K562 (cell line): Measurements from ENCODE around the gene DTYMK. TPM values are rescaled to one million over a fixed set of nuclear protein-coding genes. Genes with fewer than 3 reads are reported as not detected.

Experiments used
- ATAC-seq: fragments of 200-7000 bp; cut with Tn5 transposase; 3 replicates; pipeline ENCODE4 v1.9.1; 2020; ENCODE audit warnings: moderate library complexity
- BruUV-seq: library from RNA; stranded (reverse); fragments of 400-500 nt; replicated peaks from 2 replicates; lab custom pipeline; 2021; lab: Mats Ljungman, UMichigan
- CTCF ChIA-PET: fragments of 300-600 bp; formaldehyde crosslinking; extraction: SDS; loops from one replicate; lab custom pipeline; 2021; ENCODE audit warnings: low intra/inter-chr PET ratio; lab: Yijun Ruan, JAX
- POLR2A ChIA-PET: fragments of 300-600, 350-650 bp; sonication (Branson Sonifier 250); formaldehyde crosslinking; extraction: SDS; loops from one replicate; lab custom pipeline; 2021; ENCODE audit warnings: antibody characterized with exemption, inconsistent platforms; lab: Yijun Ruan, JAX
- DNase-seq, 4 experiments: peaks; one replicate each; pipeline versions ENCODE4 v3.0.0 to v3.0.0-alpha.2; 2011 to 2018; ENCODE audit warnings: low spot score in 3 of 4, mixed read lengths in 3 of 4; ENCODE audit errors: extremely low read depth in 1 of 4
- FAIRE-seq: peaks from 2 replicates; lab custom pipeline; 2011; peaks lifted over from hg19 to GRCh38; lab: Jason Lieb, UNC
- H2AFZ ChIP-seq: 2 replicates; pipeline ENCODE4 v1.6.0; 2011; ENCODE audit warnings: low read depth, low read length, control low read depth, inconsistent platforms
- H3K27ac ChIP-seq: fragments of 200-600 bp; 3 replicates; pipeline ENCODE4 v1.8.0; 2011; ENCODE audit warnings: low read depth, mild to moderate bottlenecking, control low read depth, inconsistent platforms, low read length, moderate library complexity, mixed read lengths; ENCODE audit errors: extremely low read depth
- H3K27me3 ChIP-seq, 2 experiments: fragments of 300-600 bp in 1 of 2; 2 replicates in 1 of 2; 3 replicates in 1 of 2; pipeline versions ENCODE4 v1.6.0 to v1.8.0; 2011; ENCODE audit warnings: inconsistent platforms in 2 of 2, low read length in 2 of 2, mild to moderate bottlenecking in 1 of 2, mixed read lengths in 1 of 2, moderate library complexity in 1 of 2; ENCODE audit not compliant: control insufficient read depth in 2 of 2, insufficient read depth in 2 of 2
- H3K36me3 ChIP-seq: fragments of 300-600 bp; 3 replicates; pipeline ENCODE4 v1.8.0; 2011; ENCODE audit warnings: mild to moderate bottlenecking, low read length, inconsistent platforms; ENCODE audit not compliant: control insufficient read depth, insufficient read depth
- H3K4me1 ChIP-seq, 2 experiments: fragments of 200-600 bp in 1 of 2; replicated peaks in 1 of 2; 2 replicates in 1 of 2; 3 replicates in 1 of 2; pipeline versions ENCODE4 v1.5.1 to v1.8.0; 2011; ENCODE audit warnings: inconsistent platforms in 2 of 2, low read length in 2 of 2, mild to moderate bottlenecking in 1 of 2, mixed read lengths in 1 of 2, moderate library complexity in 1 of 2; ENCODE audit not compliant: control insufficient read depth in 2 of 2, insufficient read depth in 2 of 2
- H3K4me2 ChIP-seq: 2 replicates; pipeline ENCODE4 v1.6.1; 2011; ENCODE audit warnings: low read length, control low read depth, inconsistent platforms, mixed read lengths; ENCODE audit not compliant: insufficient read depth
- H3K4me3 ChIP-seq: fragments of 200-600 bp; sonication (generic), shearing (Covaris generic); 2 replicates; pipeline ENCODE4 v1.5.1; 2016; ENCODE audit warnings: control low read depth, inconsistent platforms
- H3K79me2 ChIP-seq: fragments of 200-600 bp; 3 replicates; pipeline ENCODE4 v1.8.0; 2011; ENCODE audit warnings: low read length, inconsistent platforms; ENCODE audit not compliant: control insufficient read depth, insufficient read depth
- H3K9ac ChIP-seq, 2 experiments: 2 replicates each; pipeline versions ENCODE4 v1.6.0 to v1.6.1; 2011; ENCODE audit warnings: low read depth in 2 of 2, low read length in 2 of 2, control low read depth in 1 of 2, inconsistent platforms in 1 of 2, mild to moderate bottlenecking in 1 of 2, mixed read lengths in 1 of 2; ENCODE audit not compliant: insufficient read depth in 1 of 2
- H3K9me1 ChIP-seq: one replicate; pipeline ENCODE4 v1.6.0; 2011; ENCODE audit warnings: inconsistent platforms, mild to moderate bottlenecking, low read length, moderate library complexity; ENCODE audit not compliant: control insufficient read depth, insufficient read depth
- H3K9me3 ChIP-seq: replicated peaks from 2 replicates; pipeline ENCODE4 v1.5.1; 2011; ENCODE audit warnings: low read depth, low read length, inconsistent platforms; ENCODE audit not compliant: control insufficient read depth, insufficient read depth
- H4K20me1 ChIP-seq: replicated peaks from 2 replicates; pipeline ENCODE4 v1.6.1; 2011; ENCODE audit warnings: low read length, inconsistent platforms, mixed read lengths; ENCODE audit not compliant: control insufficient read depth, insufficient read depth
- BCOR ChIP-seq: fragments of 450-650 bp; IDR thresholded peaks from 2 replicates; pipeline ENCODE4 v1.6.1; 2016
- CBX8 ChIP-seq: fragments of 200-600 bp; sonication (generic); IDR thresholded peaks from 2 replicates; pipeline ENCODE4 v1.6.1; 2012; ENCODE audit warnings: borderline replicate concordance, mixed run types, low read depth, mild to moderate bottlenecking, moderate library complexity, mixed read lengths, low read length, control low read depth, inconsistent platforms; ENCODE audit not compliant: poor library complexity, severe bottlenecking; ENCODE audit errors: extremely low read depth
- GATAD2A ChIP-seq: fragments of 450-650 bp; IDR thresholded peaks from 2 replicates; pipeline ENCODE4 v1.6.1; 2017
- NCOA1 ChIP-seq: fragments of 450-650 bp; IDR thresholded peaks from 2 replicates; pipeline ENCODE4 v1.6.1; 2016; ENCODE audit warnings: low read depth
- SMARCB1 ChIP-seq: IDR thresholded peaks from 2 replicates; pipeline ENCODE4 v1.6.1; 2011; ENCODE audit warnings: improper control_type of control experiment, low read depth; ENCODE audit not compliant: insufficient read length
- SREBF2 ChIP-seq: sonication (generic); formaldehyde crosslinking; IDR thresholded peaks from 2 replicates; pipeline ENCODE4 v1.4.0; 2020; ENCODE audit warnings: mild to moderate bottlenecking, missing genetic modification reagents
- XRCC5 ChIP-seq: fragments of 200-400 bp; formaldehyde crosslinking; IDR thresholded peaks from 2 replicates; pipeline ENCODE4 v1.6.1; 2017; ENCODE audit warnings: low read depth, mild to moderate bottlenecking, low read length
- ZKSCAN8 ChIP-seq: fragments of 200-800 bp; sonication (Bioruptor generic); IDR thresholded peaks from 2 replicates; pipeline ENCODE4 v1.6.1; 2016; ENCODE audit warnings: missing genetic modification characterization, missing compliant biosample characterization
- ZNF3 ChIP-seq: fragments of 250-450 bp; sonication (Bioruptor Pico); IDR thresholded peaks from 2 replicates; pipeline ENCODE4 v1.5.0; 2021; ENCODE audit warnings: mild to moderate bottlenecking, moderate library complexity
- ZNF668 ChIP-seq: fragments of 250-450 bp; sonication (Bioruptor Pico); IDR thresholded peaks from 2 replicates; pipeline ENCODE4 v1.8.0; 2022; ENCODE audit warnings: mild to moderate bottlenecking, inconsistent platforms
- WGBS: fragments of 100-300 bp; shearing (Covaris generic); methylation state at CpG from one replicate; pipeline ENCODE4 v1.1.6; 2016; ENCODE audit warnings: low coverage, mixed read lengths; ENCODE audit not compliant: insufficient coverage; ENCODE audit errors: missing lambda C conversion rate; 5-methylcytosine and 5-hydroxymethylcytosine counted together
- in situ Hi-C: fragments of 300-500 bp; cut with MboI; formaldehyde crosslinking; loops from 4 replicates; pipeline ENCODE4 v1.15.0; 2018; ENCODE audit warnings: inconsistent platforms, mixed read lengths
- intact Hi-C: fragments of 100-400 bp; cut with micrococcal nuclease; formaldehyde crosslinking; loops from 2 replicates; pipeline ENCODE4 v1.14.2; 2022
- polyA plus RNA-seq, 8 experiments: library from polyadenylated mRNA; depleted of rRNA in 4 of 8; stranded (reverse) in 5 of 8; unstranded in 3 of 8; fragments of >200 nt; fragmentation: Nextera tagmentation in 2 of 8; fragmentation: Illumina TruSeq in 1 of 8; extraction: Ambion mirVana in 2 of 8; extraction: Trizol in 1 of 8; gene quantifications; 2 replicates each; pipeline versions ENCODE4 v1.2.1 to v1.2.3, GENCODE V29; 2011 to 2014; ENCODE audit warnings: inconsistent platforms in 1 of 8, missing spikeins in 1 of 8
- total RNA-seq, 7 experiments: library from RNA; depleted of rRNA in 6 of 7; stranded (reverse); fragments of >200 nt in 6 of 7; fragmentation: Illumina TruSeq in 2 of 7; extraction: Trizol in 2 of 7; gene quantifications; 2 replicates each; pipeline versions ENCODE4 v1.2.1 to v1.2.3, GENCODE V29; 2011 to 2021; ENCODE audit warnings: low replicate concordance in 1 of 7
- TF ChIP-seq, protein P1 (sequence below): sonication (generic); formaldehyde crosslinking; IDR thresholded peaks from 2 replicates; pipeline ENCODE4 v1.8.1; 2023; ENCODE audit warnings: mild to moderate bottlenecking, missing genetic modification reagents
- TF ChIP-seq, protein P2 (sequence below): IDR thresholded peaks from 2 replicates; pipeline ENCODE4 v1.6.1; 2016; ENCODE audit warnings: missing genetic modification characterization, missing compliant biosample characterization
- TF ChIP-seq, protein P3 (sequence below), 2 experiments: fragments of 150-350 bp in 1 of 2; IDR thresholded peaks; 2 replicates each; pipeline ENCODE4 v1.6.1; 2012 to 2016; ENCODE audit warnings: low read depth in 2 of 2, low read length in 2 of 2, mild to moderate bottlenecking in 1 of 2, moderate library complexity in 1 of 2
- TF ChIP-seq, protein P4 (sequence below), 2 experiments: fragments of 450-650 bp; conservative IDR thresholded peaks; 2 replicates each; pipeline ENCODE4 v1.6.1; 2017; ENCODE audit warnings: mild to moderate bottlenecking in 2 of 2, moderate library complexity in 2 of 2

DTYMK gene
- total and polyA plus RNA-seq, 9 of the 15 experiments (the other 6 are each of a cell fraction or from before 2014, with no cell fraction given): 8.2 to 85.0 (median 47.9) TPM

DNA sequence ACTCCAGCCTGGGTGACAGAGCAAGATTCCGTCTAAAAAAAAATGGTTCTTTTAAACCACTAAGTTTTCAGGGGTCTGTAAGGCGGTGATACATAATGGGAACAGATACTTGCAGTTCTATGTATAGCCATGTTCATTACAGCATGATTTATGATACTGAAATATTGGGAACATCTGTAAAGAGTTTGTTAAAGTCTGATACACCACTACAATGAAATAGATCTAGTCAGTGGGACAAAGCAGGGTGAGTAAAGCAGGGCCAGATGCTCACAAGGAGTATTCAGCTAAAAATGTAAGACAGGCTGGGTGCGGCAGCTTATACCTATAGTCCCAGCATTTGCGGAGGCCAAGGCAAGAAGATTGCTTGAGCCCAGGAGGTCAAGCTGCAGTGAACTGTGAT is 9.0 kb upstream of the DTYMK start:
- no peaks in the 10 kb centered on the region for H3K9me3 ChIP-seq
- no peaks in the 10 kb centered on the region for H3K27me3 ChIP-seq
- peaks cover 14% of the 10 kb centered on the region; the same call in 1 of the 3 replicates for H3K36me3 ChIP-seq
- ATAC-seq: no peak
- in situ Hi-C loops: no loop called here
- H2AFZ ChIP-seq: no peak overlapping the region
- no peak for FAIRE-seq
- peaks cover 0 to 4% of the 10 kb centered on the region in 2 experiments; a peak in 2 of 5 replicates for H3K4me1 ChIP-seq
- DNase-seq: no peak
- ChIA-PET CTCF (no interaction called here), POLR2A (interaction anchor here (0.7 kb wide), 1 partner anchor 9 kb away, joined by 3 read pairs; the partner anchor contains the start of gene DTYMK)
- no peak overlapping the region for H3K27ac ChIP-seq
- H4K20me1 ChIP-seq: no peaks in the 10 kb centered on the region
- no peaks in the 10 kb centered on the region for H3K9me1 ChIP-seq
- H3K79me2 ChIP-seq: peaks cover 4% of the 10 kb centered on the region; the same call in 2 of the 3 replicates
- WGBS: 93% methylated on average over 4 of the region's 4 CpGs
- H3K4me2 ChIP-seq: no peak overlapping the region
- no peak overlapping the region for H3K4me3 ChIP-seq
- intact Hi-C loops: no loop called here
- no peak overlapping the region for H3K9ac ChIP-seq
- BruUV-seq: no TSS peak
- TF ChIP-seq, protein P1, sequence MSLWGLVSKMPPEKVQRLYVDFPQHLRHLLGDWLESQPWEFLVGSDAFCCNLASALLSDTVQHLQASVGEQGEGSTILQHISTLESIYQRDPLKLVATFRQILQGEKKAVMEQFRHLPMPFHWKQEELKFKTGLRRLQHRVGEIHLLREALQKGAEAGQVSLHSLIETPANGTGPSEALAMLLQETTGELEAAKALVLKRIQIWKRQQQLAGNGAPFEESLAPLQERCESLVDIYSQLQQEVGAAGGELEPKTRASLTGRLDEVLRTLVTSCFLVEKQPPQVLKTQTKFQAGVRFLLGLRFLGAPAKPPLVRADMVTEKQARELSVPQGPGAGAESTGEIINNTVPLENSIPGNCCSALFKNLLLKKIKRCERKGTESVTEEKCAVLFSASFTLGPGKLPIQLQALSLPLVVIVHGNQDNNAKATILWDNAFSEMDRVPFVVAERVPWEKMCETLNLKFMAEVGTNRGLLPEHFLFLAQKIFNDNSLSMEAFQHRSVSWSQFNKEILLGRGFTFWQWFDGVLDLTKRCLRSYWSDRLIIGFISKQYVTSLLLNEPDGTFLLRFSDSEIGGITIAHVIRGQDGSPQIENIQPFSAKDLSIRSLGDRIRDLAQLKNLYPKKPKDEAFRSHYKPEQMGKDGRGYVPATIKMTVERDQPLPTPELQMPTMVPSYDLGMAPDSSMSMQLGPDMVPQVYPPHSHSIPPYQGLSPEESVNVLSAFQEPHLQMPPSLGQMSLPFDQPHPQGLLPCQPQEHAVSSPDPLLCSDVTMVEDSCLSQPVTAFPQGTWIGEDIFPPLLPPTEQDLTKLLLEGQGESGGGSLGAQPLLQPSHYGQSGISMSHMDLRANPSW: no peak
- TF ChIP-seq XRCC5 (no peak), NCOA1 (no peak), BCOR (no peak), ZNF668 (CRISPR knock-in tag) (no peak), GATAD2A (no peak), SMARCB1 (no peak), CBX8 (no peak), ZKSCAN8 (CRISPR knock-in tag) (no peak), ZNF3 (no peak), SREBF2 (CRISPR knock-in tag) (no peak)
- TF ChIP-seq, protein P2, sequence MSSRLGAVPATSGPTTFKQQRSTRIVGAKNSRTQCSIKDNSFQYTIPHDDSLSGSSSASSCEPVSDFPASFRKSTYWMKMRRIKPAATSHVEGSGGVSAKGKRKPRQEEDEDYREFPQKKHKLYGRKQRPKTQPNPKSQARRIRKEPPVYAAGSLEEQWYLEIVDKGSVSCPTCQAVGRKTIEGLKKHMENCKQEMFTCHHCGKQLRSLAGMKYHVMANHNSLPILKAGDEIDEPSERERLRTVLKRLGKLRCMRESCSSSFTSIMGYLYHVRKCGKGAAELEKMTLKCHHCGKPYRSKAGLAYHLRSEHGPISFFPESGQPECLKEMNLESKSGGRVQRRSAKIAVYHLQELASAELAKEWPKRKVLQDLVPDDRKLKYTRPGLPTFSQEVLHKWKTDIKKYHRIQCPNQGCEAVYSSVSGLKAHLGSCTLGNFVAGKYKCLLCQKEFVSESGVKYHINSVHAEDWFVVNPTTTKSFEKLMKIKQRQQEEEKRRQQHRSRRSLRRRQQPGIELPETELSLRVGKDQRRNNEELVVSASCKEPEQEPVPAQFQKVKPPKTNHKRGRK: no peak
- TF ChIP-seq, protein P3, sequence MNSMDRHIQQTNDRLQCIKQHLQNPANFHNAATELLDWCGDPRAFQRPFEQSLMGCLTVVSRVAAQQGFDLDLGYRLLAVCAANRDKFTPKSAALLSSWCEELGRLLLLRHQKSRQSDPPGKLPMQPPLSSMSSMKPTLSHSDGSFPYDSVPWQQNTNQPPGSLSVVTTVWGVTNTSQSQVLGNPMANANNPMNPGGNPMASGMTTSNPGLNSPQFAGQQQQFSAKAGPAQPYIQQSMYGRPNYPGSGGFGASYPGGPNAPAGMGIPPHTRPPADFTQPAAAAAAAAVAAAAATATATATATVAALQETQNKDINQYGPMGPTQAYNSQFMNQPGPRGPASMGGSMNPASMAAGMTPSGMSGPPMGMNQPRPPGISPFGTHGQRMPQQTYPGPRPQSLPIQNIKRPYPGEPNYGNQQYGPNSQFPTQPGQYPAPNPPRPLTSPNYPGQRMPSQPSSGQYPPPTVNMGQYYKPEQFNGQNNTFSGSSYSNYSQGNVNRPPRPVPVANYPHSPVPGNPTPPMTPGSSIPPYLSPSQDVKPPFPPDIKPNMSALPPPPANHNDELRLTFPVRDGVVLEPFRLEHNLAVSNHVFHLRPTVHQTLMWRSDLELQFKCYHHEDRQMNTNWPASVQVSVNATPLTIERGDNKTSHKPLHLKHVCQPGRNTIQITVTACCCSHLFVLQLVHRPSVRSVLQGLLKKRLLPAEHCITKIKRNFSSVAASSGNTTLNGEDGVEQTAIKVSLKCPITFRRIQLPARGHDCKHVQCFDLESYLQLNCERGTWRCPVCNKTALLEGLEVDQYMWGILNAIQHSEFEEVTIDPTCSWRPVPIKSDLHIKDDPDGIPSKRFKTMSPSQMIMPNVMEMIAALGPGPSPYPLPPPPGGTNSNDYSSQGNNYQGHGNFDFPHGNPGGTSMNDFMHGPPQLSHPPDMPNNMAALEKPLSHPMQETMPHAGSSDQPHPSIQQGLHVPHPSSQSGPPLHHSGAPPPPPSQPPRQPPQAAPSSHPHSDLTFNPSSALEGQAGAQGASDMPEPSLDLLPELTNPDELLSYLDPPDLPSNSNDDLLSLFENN (IDR thresholded peaks at IDR 0.05; ENCODE audit: low read depth in 2 of 2, low read length in 2 of 2): no peak
- TF ChIP-seq, protein P4, sequence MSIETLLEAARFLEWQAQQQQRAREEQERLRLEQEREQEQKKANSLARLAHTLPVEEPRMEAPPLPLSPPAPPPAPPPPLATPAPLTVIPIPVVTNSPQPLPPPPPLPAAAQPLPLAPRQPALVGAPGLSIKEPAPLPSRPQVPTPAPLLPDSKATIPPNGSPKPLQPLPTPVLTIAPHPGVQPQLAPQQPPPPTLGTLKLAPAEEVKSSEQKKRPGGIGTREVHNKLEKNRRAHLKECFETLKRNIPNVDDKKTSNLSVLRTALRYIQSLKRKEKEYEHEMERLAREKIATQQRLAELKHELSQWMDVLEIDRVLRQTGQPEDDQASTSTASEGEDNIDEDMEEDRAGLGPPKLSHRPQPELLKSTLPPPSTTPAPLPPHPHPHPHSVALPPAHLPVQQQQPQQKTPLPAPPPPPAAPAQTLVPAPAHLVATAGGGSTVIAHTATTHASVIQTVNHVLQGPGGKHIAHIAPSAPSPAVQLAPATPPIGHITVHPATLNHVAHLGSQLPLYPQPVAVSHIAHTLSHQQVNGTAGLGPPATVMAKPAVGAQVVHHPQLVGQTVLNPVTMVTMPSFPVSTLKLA (conservative IDR thresholded peaks at IDR 0.05): no peak
